WTC11 (cell line): ENCODE measurements around the gene TGFBI. TPM values are rescaled to one million over a fixed set of nuclear protein-coding genes. Genes with fewer than 3 reads are reported as not detected.

Experiments
- ATAC-seq: fragments of 200-7000 bp; cut with Tn5 transposase; 2 replicates; pipeline ENCODE4 v1.10.0; 2021; ENCODE audit warnings: mild to moderate bottlenecking, moderate library complexity
- CTCF ChIA-PET: fragments of 300-600 bp; sonication (Branson Sonifier 250); formaldehyde crosslinking; loops from one replicate; lab custom pipeline; 2021; ENCODE audit warnings: antibody characterized with exemption; lab: Charles Lee
- POLR2A ChIA-PET: fragments of 350-600 bp; sonication (Branson Sonifier 250); formaldehyde crosslinking; loops from one replicate; lab custom pipeline; 2021; ENCODE audit warnings: antibody characterized with exemption; lab: Charles Lee
- DNase-seq: peaks from one replicate; pipeline ENCODE4 v3.0.0; 2021; ENCODE audit warnings: low spot score
- H3K27ac Mint-ChIP-seq: 2 replicates; pipeline ENCODE4 v1.8.0; 2021; ENCODE audit warnings: mixed read lengths
- H3K27me3 Mint-ChIP-seq: 2 replicates; pipeline ENCODE4 v1.8.0; 2021; ENCODE audit warnings: low read depth, mild to moderate bottlenecking, moderate library complexity, mixed read lengths
- H3K36me3 Mint-ChIP-seq: 2 replicates; pipeline ENCODE4 v1.8.0; 2021; ENCODE audit warnings: mixed read lengths
- H3K4me1 Mint-ChIP-seq: 2 replicates; pipeline ENCODE4 v1.8.0; 2022; ENCODE audit warnings: mixed read lengths
- H3K4me3 Mint-ChIP-seq: 2 replicates; pipeline ENCODE4 v1.8.0; 2021; ENCODE audit warnings: mild to moderate bottlenecking, moderate library complexity, mixed read lengths
- H3K9me3 Mint-ChIP-seq: 2 replicates; pipeline ENCODE4 v1.8.0; 2021; ENCODE audit warnings: mixed read lengths
- ATF1 ChIP-seq: sonication (generic); formaldehyde crosslinking; IDR thresholded peaks from 2 replicates; pipeline ENCODE4 v1.8.1; 2023; ENCODE audit warnings: mild to moderate bottlenecking, moderate library complexity, missing genetic modification reagents
- ATF6 ChIP-seq: sonication (generic); formaldehyde crosslinking; IDR thresholded peaks from 2 replicates; pipeline ENCODE4 v1.8.1; 2023; ENCODE audit warnings: mild to moderate bottlenecking, missing genetic modification reagents
- CREB1 ChIP-seq: sonication (generic); formaldehyde crosslinking; IDR thresholded peaks from 2 replicates; pipeline ENCODE4 v1.8.0; 2023; ENCODE audit warnings: mild to moderate bottlenecking, missing genetic modification reagents
- CTCF ChIP-seq: fragments of 200-600 bp; IDR thresholded peaks from 2 replicates; pipeline ENCODE4 v1.8.0; 2022; ENCODE audit warnings: antibody characterized with exemption
- E2F4 ChIP-seq: sonication (generic); formaldehyde crosslinking; IDR thresholded peaks from 2 replicates; pipeline ENCODE4 v1.8.1; 2022; ENCODE audit warnings: low read depth, mild to moderate bottlenecking, moderate library complexity, missing genetic modification reagents, borderline replicate concordance
- ELF4 ChIP-seq: sonication (generic); formaldehyde crosslinking; IDR thresholded peaks from 2 replicates; pipeline ENCODE4 v1.8.1; 2022; ENCODE audit warnings: low read depth, mild to moderate bottlenecking, moderate library complexity, missing genetic modification reagents
- EMX1 ChIP-seq: fragments of 250-450 bp; sonication (Bioruptor Pico); IDR thresholded peaks from 2 replicates; pipeline ENCODE4 v1.8.0; 2021; ENCODE audit warnings: mild to moderate bottlenecking
- FOXK1 ChIP-seq: sonication (generic); formaldehyde crosslinking; IDR thresholded peaks from 2 replicates; pipeline ENCODE4 v1.8.0; 2022; ENCODE audit warnings: mild to moderate bottlenecking, moderate library complexity, missing genetic modification reagents
- GABPB1 ChIP-seq: sonication (generic); formaldehyde crosslinking; IDR thresholded peaks from 2 replicates; pipeline ENCODE4 v1.8.1; 2023; ENCODE audit warnings: mild to moderate bottlenecking, missing genetic modification reagents
- HMGA2 ChIP-seq: fragments of 250-450 bp; sonication (Bioruptor Pico); IDR thresholded peaks from 2 replicates; pipeline ENCODE4 v1.4.0; 2021; ENCODE audit warnings: mild to moderate bottlenecking, moderate library complexity
- MXD4 ChIP-seq: fragments of 250-450 bp; sonication (Bioruptor Pico); IDR thresholded peaks from 2 replicates; pipeline ENCODE4 v1.8.0; 2021; ENCODE audit warnings: mild to moderate bottlenecking, moderate library complexity, borderline replicate concordance
- PREB ChIP-seq: sonication (generic); formaldehyde crosslinking; IDR thresholded peaks from 2 replicates; pipeline ENCODE4 v1.8.1; 2022; ENCODE audit warnings: mild to moderate bottlenecking, missing genetic modification reagents, moderate library complexity, borderline replicate concordance
- SP1 ChIP-seq: sonication (generic); formaldehyde crosslinking; conservative IDR thresholded peaks from 2 replicates; pipeline ENCODE4 v1.8.1; 2022; ENCODE audit warnings: missing genetic modification reagents
- ZNF138 ChIP-seq: sonication (generic); formaldehyde crosslinking; conservative IDR thresholded peaks from 2 replicates; pipeline ENCODE4 v1.8.1; 2022; ENCODE audit warnings: mild to moderate bottlenecking, moderate library complexity, missing genetic modification reagents
- ZNF232 ChIP-seq: sonication (generic); formaldehyde crosslinking; IDR thresholded peaks from 2 replicates; pipeline ENCODE4 v1.8.0; 2022; ENCODE audit warnings: mild to moderate bottlenecking, missing genetic modification reagents
- ZNF317 ChIP-seq: sonication (generic); formaldehyde crosslinking; IDR thresholded peaks from 2 replicates; pipeline ENCODE4 v1.8.1; 2023; ENCODE audit warnings: low read depth, mild to moderate bottlenecking, moderate library complexity, missing genetic modification reagents, borderline replicate concordance
- ZNF423 ChIP-seq: fragments of 250-450 bp; sonication (Bioruptor Pico); IDR thresholded peaks from 2 replicates; pipeline ENCODE4 v2.1.2; 2022; ENCODE audit warnings: mild to moderate bottlenecking, moderate library complexity
- ZNF532 ChIP-seq: fragments of 250-450 bp; sonication (Bioruptor Pico); IDR thresholded peaks from 2 replicates; pipeline ENCODE4 v1.9.0; 2021; ENCODE audit warnings: mild to moderate bottlenecking, borderline replicate concordance
- total RNA-seq: library from RNA; stranded (reverse); gene quantifications from 3 replicates; pipeline ENCODE4 v1.2.3, GENCODE V29; 2021

TGFBI gene
- total RNA-seq, 1 experiment from 2014 or later = 7.2 TPM

GRCh38 chr5:136018814-136019783 lies 9.7 kb upstream of the TGFBI start:
- DNase-seq = no peak
- H3K4me3 Mint-ChIP-seq = no peak overlapping the region

GRCh38 chr5:136020001-136020382 lies 8.8 kb upstream of the TGFBI start:
- H3K27me3 Mint-ChIP-seq = peaks cover 14% of the 10 kb centered on the region
- ChIA-PET POLR2A (no interaction called here), CTCF (interaction anchor here (0.6 kb wide), 1 partner anchor 397 kb away, joined by 3 read pairs; no protein-coding TSS in a partner anchor)
- H3K36me3 Mint-ChIP-seq = no peaks in the 10 kb centered on the region
- peaks cover 4% of the 10 kb centered on the region; the same call in 1 of the 2 replicates for H3K4me1 Mint-ChIP-seq
- ATAC-seq (no peak), DNase-seq (no peak)
- no peak overlapping the region for H3K4me3 Mint-ChIP-seq
- TF ChIP-seq MXD4 (CRISPR knock-in tag) (no peak), ZNF138 (no peak), ATF1 (no peak), PREB (no peak)
- TF ChIP-seq, all 79 proteins: peak for 0
- no peak overlapping the region for H3K27ac Mint-ChIP-seq
- H3K9me3 Mint-ChIP-seq = no peaks in the 10 kb centered on the region

More at GRCh38 chr5:136018814-136019783, 9.7 kb upstream of the TGFBI start:
- POLR2A ChIA-PET = no interaction called here
- peaks cover 4% of the 10 kb centered on the region; the same call in 1 of the 2 replicates for H3K4me1 Mint-ChIP-seq
- H3K27me3 Mint-ChIP-seq = peaks cover 8% of the 10 kb centered on the region
- CTCF ChIA-PET = interaction anchor here (0.6 to 1.3 kb wide), 3 partner anchors 16 to 1723 kb away, joined by 3 to 4 read pairs (median 3); no protein-coding TSS in a partner anchor
- ATAC-seq = no peak
- H3K9me3 Mint-ChIP-seq = no peaks in the 10 kb centered on the region
- no peaks in the 10 kb centered on the region for H3K36me3 Mint-ChIP-seq
- H3K27ac Mint-ChIP-seq = no peak overlapping the region
- no peak for TF ChIP-seq HMGA2 (CRISPR knock-in tag)
- TF ChIP-seq GABPB1 = no peak
- TF ChIP-seq, all 79 proteins: peak for 0

GRCh38 chr5:136020383-136021015 lies 8.3 kb upstream of the TGFBI start:
- ATAC-seq = no peak
- H3K4me1 Mint-ChIP-seq = peaks cover 4% of the 10 kb centered on the region; the same call in 1 of the 2 replicates
- no peak overlapping the region for H3K27ac Mint-ChIP-seq
- CTCF ChIA-PET = interaction anchor here (0.6 kb wide), 1 partner anchor 397 kb away, joined by 3 read pairs; no protein-coding TSS in a partner anchor
- peaks cover 13% of the 10 kb centered on the region; the same call in 1 of the 2 replicates for H3K27me3 Mint-ChIP-seq
- no peak for DNase-seq
- no peak overlapping the region for H3K4me3 Mint-ChIP-seq
- no peaks in the 10 kb centered on the region for H3K9me3 Mint-ChIP-seq
- POLR2A ChIA-PET = no interaction called here
- no peaks in the 10 kb centered on the region for H3K36me3 Mint-ChIP-seq
- TF ChIP-seq FOXK1 (CRISPR knock-in tag) = no peak
- no peak for TF ChIP-seq ZNF532 (CRISPR knock-in tag)
- TF ChIP-seq CTCF = no peak
- no peak for TF ChIP-seq ELF4 (CRISPR knock-in tag)
- no peak for TF ChIP-seq E2F4 (CRISPR knock-in tag)
- no peak for TF ChIP-seq ATF6 (CRISPR knock-in tag)
- no peak for TF ChIP-seq EMX1 (CRISPR knock-in tag)
- no peak for TF ChIP-seq ZNF232 (CRISPR knock-in tag)
- no peak for TF ChIP-seq CREB1 (CRISPR knock-in tag)
- TF ChIP-seq ZNF423 (CRISPR knock-in tag) = no peak
- no peak for TF ChIP-seq ZNF317 (CRISPR knock-in tag)
- TF ChIP-seq SP1 = no peak
